Tibial nerve (tissue), 4 donors: ENCODE results near the gene SLC16A6. TPM values are rescaled to one million over a fixed set of nuclear protein-coding genes. Genes with fewer than 3 reads are reported as not detected.
"Not testable (repeated sequence)": the region's sequence is repeated elsewhere in the genome, so short reads cannot be mapped to it uniquely, and the experiment has no call there.

Experiments
- DNase-seq, 2 donors: peaks; one replicate each; pipeline ENCODE4 v3.0.0-alpha.2; 2019; ENCODE audit warnings: low spot score in 2 of 2
- H3K27ac ChIP-seq, 4 donors: fragments of 200-600 bp; sonication (generic) in 3 of 4; one replicate each; pipeline ENCODE4 v1.5.1; 2017 to 2019; ENCODE audit warnings: mild to moderate bottlenecking in 1 of 4
- H3K27me3 ChIP-seq, 2 donors: fragments of 200-600 bp; sonication (generic) in 1 of 2; one replicate each; pipeline versions ENCODE4 v1.5.1 to v1.6.0; 2017 to 2019
- H3K36me3 ChIP-seq, 3 donors: fragments of 200-600 bp; sonication (generic); one replicate each; pipeline ENCODE4 v1.5.1; 2018 to 2019
- H3K4me1 ChIP-seq, 4 donors: fragments of 200-600 bp; sonication (generic) in 3 of 4; one replicate each; pipeline ENCODE4 v1.5.1; 2017 to 2019
- H3K4me3 ChIP-seq, 4 donors: fragments of 200-600 bp; sonication (generic) in 3 of 4; one replicate each; pipeline ENCODE4 v1.5.1; 2017 to 2019; ENCODE audit warnings: mild to moderate bottlenecking in 1 of 4, moderate library complexity in 1 of 4
- H3K9me3 ChIP-seq, 4 donors: fragments of 200-600 bp; sonication (generic) in 3 of 4; one replicate each; pipeline ENCODE4 v1.5.1; 2017 to 2019
- CTCF ChIP-seq, 5 experiments: fragments of 200-600 bp in 3 of 5; fragments of 450-650 bp in 2 of 5; sonication (generic) in 3 of 5; IDR thresholded peaks; one replicate each; pipeline ENCODE4 v1.5.1; 2016 to 2019; ENCODE audit warnings: antibody characterized with exemption in 5 of 5, mild to moderate bottlenecking in 3 of 5, moderate library complexity in 2 of 5
- EP300 ChIP-seq, 2 donors: sonication (generic); formaldehyde crosslinking; IDR thresholded peaks; one replicate each; pipeline ENCODE4 v1.6.1; 2017; ENCODE audit warnings: antibody characterized with exemption in 2 of 2, mild to moderate bottlenecking in 1 of 2
- POLR2A ChIP-seq, 2 donors: fragments of 450-650 bp; IDR thresholded peaks; one replicate each; pipeline ENCODE4 v1.6.1; 2017; ENCODE audit warnings: antibody characterized with exemption in 2 of 2, mild to moderate bottlenecking in 2 of 2, moderate library complexity in 2 of 2
- WGBS, 2 donors: methylation state at CpG; one replicate each; pipeline ENCODE4 v1.1.5; 2018; 5-methylcytosine and 5-hydroxymethylcytosine counted together
- total RNA-seq, 4 donors: library from RNA; depleted of rRNA; stranded (reverse); fragments of >200 nt; gene quantifications; one replicate each; pipeline ENCODE4 v1.1.0, GENCODE V29; 2016

The SLC16A6 gene
- total RNA-seq, 4 donors from 2014 or later = 0.20 to 0.90 TPM; not detected in 2

GRCh38 chr17:68234726-68235335, 56.1 kb downstream of the SLC16A6 start:
- peak in 1 of 2 donors; percentile 62 for TF ChIP-seq EP300 (IDR thresholded peaks at IDR 0.05)
- H3K36me3 ChIP-seq, H3K27me3 ChIP-seq, H3K4me3 ChIP-seq, H3K9me3 ChIP-seq, DNase-seq: not testable (repeated sequence)
- peaks cover 0 to 12% (median 3%) of the 10 kb centered on the region in 4 donors for H3K4me1 ChIP-seq
- H3K27ac ChIP-seq = peak overlapping the region in 3 of 4 donors; percentile 77 to 91 (median 82)
- 78 to 80% methylated on average over 12 of the region's 12 CpGs for WGBS, 2 donors

DNA sequence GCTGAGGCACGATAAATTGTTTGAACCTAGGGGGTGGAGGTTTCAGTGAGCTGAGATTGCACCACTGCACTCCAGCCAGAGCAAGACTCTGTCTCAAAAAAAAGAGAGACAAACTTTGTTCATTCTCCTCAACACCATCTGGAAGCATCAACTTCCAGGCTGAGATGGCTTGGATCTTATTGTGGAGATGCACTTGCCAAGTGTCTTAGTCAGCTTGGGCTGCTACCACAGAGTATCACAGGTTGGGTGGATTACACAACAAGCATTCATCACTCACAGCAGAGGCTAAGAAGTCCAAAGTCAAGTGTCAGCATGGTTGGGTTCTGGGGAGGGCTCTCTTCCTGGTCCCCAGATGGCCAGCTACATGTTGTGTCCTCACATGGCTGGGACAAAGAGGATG, 58.2 kb downstream of the SLC16A6 start:
- H3K36me3 ChIP-seq = peaks cover 0 to 10% (median 0%) of the 10 kb centered on the region in 3 donors
- H3K9me3 ChIP-seq, H3K27ac ChIP-seq, H3K27me3 ChIP-seq, H3K4me3 ChIP-seq: not testable (repeated sequence)
- peak in 1 of 2 donors; percentile 45 for TF ChIP-seq EP300 (IDR thresholded peaks at IDR 0.05)
- H3K4me1 ChIP-seq = peaks cover 0 to 12% (median 3%) of the 10 kb centered on the region in 4 donors
- peak in 1 of 2 donors; percentile 44 for DNase-seq
- WGBS, 2 donors = 77 to 83% methylated on average over 1 of the region's 1 CpG

GRCh38 chr17:68231541-68231940, 59.4 kb downstream of the SLC16A6 start:
- Histone ChIP-seq H3K4me3 (no peak overlapping the region), H3K4me1 (peaks cover 0 to 9% (median 3%) of the 10 kb centered on the region in 4 donors), H3K27ac (no peak overlapping the region), H3K9me3 (no peaks in the 10 kb centered on the region), H3K27me3 (no peaks in the 10 kb centered on the region), H3K36me3 (peaks cover 0 to 17% (median 0%) of the 10 kb centered on the region in 3 donors)
- no peak for DNase-seq
- 93 to 97% methylated on average over 1 of the region's 1 CpG for WGBS, 2 donors
- TF ChIP-seq CTCF (IDR thresholded peaks at IDR 0.05) (no peak), POLR2A (IDR thresholded peaks at IDR 0.05) (no peak), EP300 (IDR thresholded peaks at IDR 0.05) (no peak)

- not testable (repeated sequence) for H3K27me3 ChIP-seq, H3K9me3 ChIP-seq, DNase-seq, H3K4me1 ChIP-seq, H3K27ac ChIP-seq, H3K4me3 ChIP-seq
- 94 to 98% methylated on average over 4 of the region's 4 CpGs for WGBS, 2 donors
- H3K36me3 ChIP-seq = peaks cover 0 to 20% (median 0%) of the 10 kb centered on the region in 3 donors
Observed at GRCh38 chr17:68231131-68231530, 59.8 kb downstream of the SLC16A6 start.

- H3K4me3 ChIP-seq = no peak overlapping the region
- H3K27ac ChIP-seq = no peak overlapping the region
- no peak for DNase-seq
- H3K36me3 ChIP-seq = peaks cover 0 to 25% (median 0%) of the 10 kb centered on the region in 3 donors
- 80 to 88% methylated on average over 8 of the region's 8 CpGs for WGBS, 2 donors
- H3K27me3 ChIP-seq = no peaks in the 10 kb centered on the region
- TF ChIP-seq POLR2A (IDR thresholded peaks at IDR 0.05) (no peak), EP300 (IDR thresholded peaks at IDR 0.05) (no peak), CTCF (IDR thresholded peaks at IDR 0.05) (no peak)
- no peaks in the 10 kb centered on the region for H3K9me3 ChIP-seq
- H3K4me1 ChIP-seq = no peaks in the 10 kb centered on the region
Observed at GRCh38 chr17:68229619-68230018, 61.3 kb downstream of the SLC16A6 start.

DNA sequence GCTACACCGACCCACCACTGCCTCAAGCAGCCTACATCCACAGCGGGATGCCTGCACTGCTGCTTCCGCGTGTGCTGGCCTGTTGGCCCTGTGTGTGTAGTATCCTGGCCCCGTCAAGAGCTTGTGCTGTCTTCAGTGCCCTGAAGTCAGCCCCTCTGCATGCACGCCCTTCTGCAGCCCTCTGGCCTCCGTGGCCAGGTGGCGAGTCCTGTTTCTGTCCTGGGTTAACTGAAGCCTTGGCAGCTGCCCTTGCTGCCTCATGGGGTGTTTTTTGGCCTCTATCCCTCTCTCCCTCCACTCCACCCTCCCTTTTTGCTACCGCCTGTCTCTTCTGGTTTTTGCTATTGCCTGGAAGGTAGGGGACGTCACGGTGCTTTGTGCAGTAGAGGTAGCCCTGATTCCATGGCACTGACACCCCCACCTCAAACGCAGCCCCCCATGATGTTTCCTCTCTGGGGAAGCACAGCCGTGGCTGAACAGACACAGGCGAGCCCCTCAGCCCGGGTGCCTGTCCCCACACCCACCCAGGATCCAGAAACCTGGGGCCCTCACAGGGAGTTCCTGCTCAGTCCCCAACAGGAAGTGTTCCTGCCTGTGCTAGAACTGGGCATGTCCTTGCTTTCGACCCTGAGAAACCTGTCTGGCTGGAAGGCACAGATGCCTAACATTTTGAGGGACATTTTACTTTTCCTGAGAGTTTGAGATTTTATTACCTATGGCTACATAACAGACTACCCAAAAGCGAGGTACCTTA, 61.9 kb downstream of the SLC16A6 start:
- WGBS, 2 donors = 82 to 84% methylated on average over 17 of the region's 17 CpGs
- DNase-seq = no peak
- Histone ChIP-seq H3K4me1 (no peaks in the 10 kb centered on the region), H3K4me3 (no peak overlapping the region), H3K9me3 (no peaks in the 10 kb centered on the region), H3K36me3 (peaks cover 0 to 25% (median 0%) of the 10 kb centered on the region in 3 donors), H3K27ac (no peak overlapping the region), H3K27me3 (no peaks in the 10 kb centered on the region)
- no peak for TF ChIP-seq POLR2A (IDR thresholded peaks at IDR 0.05)
- no peak for TF ChIP-seq CTCF (IDR thresholded peaks at IDR 0.05)
- TF ChIP-seq EP300 (IDR thresholded peaks at IDR 0.05) = no peak

- H3K27me3 ChIP-seq, H3K4me3 ChIP-seq, H3K9me3 ChIP-seq, H3K27ac ChIP-seq, H3K4me1 ChIP-seq, DNase-seq: not testable (repeated sequence)
- 78 to 79% methylated on average over 9 of the region's 9 CpGs for WGBS, 2 donors
- H3K36me3 ChIP-seq = peaks cover 0 to 29% (median 0%) of the 10 kb centered on the region in 3 donors
Observed at GRCh38 chr17:68228039-68228680, 62.8 kb downstream of the SLC16A6 start.

DNA sequence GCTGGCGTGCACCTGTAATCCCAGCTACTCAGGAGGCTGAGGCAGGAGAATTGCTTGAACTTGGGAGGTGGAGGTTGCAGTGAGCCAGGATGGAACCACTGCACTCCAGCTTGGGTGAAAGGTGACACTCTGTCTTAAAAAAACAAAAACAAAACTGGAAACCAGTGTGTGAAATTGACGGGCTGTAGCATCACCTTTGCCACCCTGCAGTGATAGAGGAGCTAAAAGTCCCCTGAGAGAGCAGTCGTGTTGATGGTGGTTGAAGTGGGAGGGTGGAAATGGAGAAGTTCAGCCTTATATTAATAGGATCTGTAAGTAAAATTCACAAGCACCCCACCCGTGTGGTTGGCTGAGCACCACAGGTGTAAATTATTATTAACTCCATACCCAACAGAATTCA, 65.9 kb downstream of the SLC16A6 start:
- not testable (repeated sequence) for DNase-seq, H3K9me3 ChIP-seq, H3K27ac ChIP-seq, H3K4me1 ChIP-seq, H3K4me3 ChIP-seq, H3K27me3 ChIP-seq
- H3K36me3 ChIP-seq = peaks cover 0 to 29% (median 0%) of the 10 kb centered on the region in 3 donors
- WGBS, 2 donors = 73 to 75% methylated on average over 4 of the region's 4 CpGs
